SKM-1 treated with dmso at 0.1 percent for 144 hours (cell line): Measurements from ENCODE around the gene FAM72D.
"Not testable (repeated sequence)": the region's sequence is repeated elsewhere in the genome, so short reads cannot be mapped to it uniquely, and the experiment has no call there.

ENCODE experiments used
- DNase-seq: peaks from one replicate; lab custom pipeline; 2025; ENCODE audit not compliant: unreplicated experiment; lab: John Stamatoyannopoulos, UW

Gene FAM72D

DNA sequence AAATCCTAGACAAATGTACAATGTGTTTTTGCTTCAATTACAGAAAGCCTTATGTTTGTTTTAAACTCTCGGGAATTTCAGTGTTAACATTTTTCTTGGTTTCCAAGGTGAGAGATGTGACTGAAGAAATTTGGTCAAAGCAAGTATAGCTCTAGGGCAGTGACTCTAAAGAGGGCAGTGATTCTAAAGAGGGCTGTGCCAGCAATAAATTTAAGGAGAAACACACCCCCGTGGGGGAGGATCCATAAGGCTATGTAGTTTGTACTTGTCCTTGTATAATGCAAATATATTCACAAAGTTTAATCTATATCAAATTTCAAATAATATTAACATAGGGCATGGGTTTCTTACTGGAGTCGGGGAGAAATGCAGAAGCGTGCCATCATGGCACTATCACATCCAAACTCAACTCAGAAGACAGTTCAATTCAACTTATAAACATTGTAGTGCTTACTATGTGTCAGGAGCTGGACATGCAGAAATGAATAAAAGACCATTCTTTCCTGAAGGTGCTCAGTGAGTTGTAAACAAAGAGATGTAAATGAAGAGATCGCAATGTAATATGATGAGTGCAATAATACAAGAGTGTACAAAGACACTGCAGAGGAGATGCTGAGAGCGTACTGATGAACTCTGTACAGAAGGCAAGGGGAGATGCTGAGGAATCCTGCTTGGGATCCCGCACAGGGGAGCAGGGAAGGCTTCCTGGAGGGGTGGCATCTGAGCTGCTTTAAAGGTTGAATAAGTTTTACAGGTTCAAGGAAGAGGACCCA, 13.1 kb upstream of the FAM72D start:
- not testable (repeated sequence) for DNase-seq

DNA sequence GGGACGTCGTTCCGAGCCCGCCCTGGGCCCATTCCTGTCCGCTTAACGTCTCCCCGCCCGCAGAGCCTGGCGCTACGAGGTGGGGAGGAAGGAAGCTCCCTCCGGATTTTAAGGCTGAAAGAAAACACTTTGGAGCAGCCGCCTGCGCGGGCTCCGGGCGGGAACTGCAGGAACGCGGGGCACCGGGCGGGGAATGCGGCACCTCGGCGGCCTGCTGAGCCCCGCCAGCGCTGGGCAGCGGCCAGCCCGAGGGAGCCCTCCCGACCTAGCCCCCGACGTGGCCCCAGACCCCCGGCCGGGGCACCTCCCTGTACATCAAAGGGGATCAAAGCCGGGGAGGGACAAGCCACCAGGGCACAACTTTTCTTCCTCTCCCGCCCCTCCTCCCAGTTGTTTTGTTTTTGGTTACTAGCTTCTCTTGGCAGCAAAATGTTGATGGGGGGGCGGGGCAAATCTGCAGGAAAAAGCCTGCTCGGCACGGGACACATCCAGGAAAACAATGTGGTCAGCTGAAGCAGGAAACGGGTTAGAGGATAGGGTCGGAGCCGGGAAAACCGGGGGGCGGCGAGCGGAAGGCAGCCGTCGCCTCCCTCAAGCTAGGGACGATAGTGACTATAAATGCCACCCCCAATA, 2.1 kb upstream of the FAM72D start:
- DNase-seq = not testable (repeated sequence)

DNA sequence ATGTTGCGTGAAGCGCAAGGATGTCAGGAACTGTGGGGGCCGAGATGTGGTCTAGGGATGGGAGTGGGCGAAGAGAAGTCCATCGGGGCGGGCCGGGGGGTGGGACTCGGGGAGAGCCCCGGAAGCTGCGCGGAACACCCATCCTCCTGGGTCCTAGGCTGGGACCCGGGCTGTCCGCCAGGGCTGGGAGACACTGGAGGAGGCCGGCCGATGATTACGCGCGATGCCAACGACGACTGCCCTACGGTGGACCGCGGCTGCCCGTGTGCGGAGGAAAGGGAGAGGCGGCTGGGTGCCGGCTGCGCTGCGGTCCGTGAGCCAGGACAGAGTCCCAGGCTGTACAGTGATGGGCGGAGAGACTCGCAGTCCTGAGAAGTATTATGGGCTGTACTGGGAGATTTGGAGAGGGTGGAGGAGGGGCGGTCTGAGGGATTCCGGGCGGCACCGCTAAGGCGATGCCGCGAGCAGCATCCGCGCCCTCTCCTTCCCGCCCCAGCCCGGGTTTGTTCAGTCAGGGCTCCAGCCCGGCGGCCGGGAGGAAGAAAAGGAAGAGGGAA, 1.0 kb upstream of the FAM72D start:
- not testable (repeated sequence) for DNase-seq

DNA sequence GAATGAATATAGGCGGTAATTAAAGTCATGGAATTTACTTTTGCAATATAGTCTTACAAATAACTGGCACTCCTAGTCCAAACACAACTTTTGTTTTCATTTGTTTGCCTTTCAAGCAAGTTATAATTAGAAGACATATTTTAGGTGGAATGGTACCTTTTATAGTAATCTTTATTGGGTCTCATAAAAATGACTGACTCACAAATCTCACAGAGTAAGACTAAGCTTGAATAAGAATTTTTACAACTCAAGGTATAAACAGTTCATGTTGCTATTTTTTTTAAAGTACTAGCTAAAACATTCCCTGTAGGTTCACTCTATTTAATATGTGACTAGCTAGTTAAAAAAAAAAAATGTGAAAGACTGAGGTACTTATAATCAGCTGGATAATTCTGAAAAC, 6.0 kb downstream of the FAM72D start:
- not testable (repeated sequence) for DNase-seq

GRCh38 chr1:145103294-145103693, 7.5 kb downstream of the FAM72D start:
- DNase-seq = not testable (repeated sequence)

DNA sequence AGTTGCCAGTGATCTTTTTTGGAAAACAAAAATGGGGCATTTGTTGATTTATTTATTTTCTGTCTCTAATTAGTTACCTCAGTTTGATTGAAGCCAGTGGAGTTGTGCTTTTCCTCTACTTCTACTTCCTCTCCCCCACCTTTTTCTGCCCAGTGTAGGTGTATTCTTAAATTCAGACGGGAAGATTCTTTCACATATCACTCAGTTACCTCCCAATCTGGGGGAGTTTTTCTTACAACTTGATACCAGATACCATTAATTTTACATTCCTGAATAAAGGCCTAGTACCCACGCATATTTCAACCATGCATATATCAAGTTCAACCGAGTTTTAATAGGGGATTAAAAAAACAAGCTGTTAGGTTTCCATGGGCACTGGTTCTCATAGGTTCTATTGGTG, 15.9 kb downstream of the FAM72D start:
- DNase-seq = not testable (repeated sequence)

DNA sequence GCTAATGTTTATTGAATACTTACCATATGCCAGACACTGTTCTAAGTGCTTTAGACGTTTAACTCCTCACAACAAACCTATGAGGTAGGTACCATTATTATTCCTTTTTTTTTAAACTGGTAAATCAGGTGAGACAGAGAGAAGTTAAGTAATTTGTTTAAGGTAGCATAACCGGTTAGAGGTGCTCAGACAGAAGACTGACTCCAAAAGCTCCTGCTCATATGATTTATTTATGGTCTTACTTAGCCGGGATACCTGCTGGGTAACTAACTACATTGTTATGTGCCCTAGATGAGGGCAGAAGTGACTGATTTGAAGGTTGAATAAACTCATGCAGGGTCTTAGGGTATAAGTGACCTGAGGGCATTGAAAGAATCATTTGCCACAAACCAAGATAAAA, 16.9 kb downstream of the FAM72D start:
- not testable (repeated sequence) for DNase-seq

DNA sequence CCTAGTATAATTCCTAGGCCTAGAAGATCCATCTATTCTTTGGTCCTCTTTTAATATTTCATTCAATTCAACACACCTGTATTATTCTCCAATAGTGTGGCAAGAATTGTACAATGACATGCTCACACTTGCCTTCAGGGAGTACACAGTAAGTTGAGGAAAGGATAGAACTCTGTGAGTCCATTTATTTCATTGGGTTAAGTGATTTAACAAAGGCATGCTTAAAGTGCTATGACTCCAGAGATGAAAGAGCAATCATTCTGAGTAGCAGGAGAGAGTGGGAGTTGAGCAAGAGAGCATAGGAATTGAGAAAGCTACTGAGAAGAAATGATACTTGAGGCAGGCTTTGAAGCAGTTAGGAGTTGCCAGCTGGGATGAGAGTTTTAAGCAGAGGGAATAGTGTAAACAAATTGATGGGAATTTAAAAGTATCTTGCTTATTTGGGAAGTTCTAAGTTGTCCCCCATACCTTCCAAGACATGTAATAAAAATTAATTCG, 18.8 kb downstream of the FAM72D start:
- DNase-seq = not testable (repeated sequence)

GRCh38 chr1:145115587-145116493, 20.1 kb downstream of the FAM72D start:
- not testable (repeated sequence) for DNase-seq

GRCh38 chr1:145119842-145120241, 24.1 kb downstream of the FAM72D start:
- DNase-seq = not testable (repeated sequence)

DNA sequence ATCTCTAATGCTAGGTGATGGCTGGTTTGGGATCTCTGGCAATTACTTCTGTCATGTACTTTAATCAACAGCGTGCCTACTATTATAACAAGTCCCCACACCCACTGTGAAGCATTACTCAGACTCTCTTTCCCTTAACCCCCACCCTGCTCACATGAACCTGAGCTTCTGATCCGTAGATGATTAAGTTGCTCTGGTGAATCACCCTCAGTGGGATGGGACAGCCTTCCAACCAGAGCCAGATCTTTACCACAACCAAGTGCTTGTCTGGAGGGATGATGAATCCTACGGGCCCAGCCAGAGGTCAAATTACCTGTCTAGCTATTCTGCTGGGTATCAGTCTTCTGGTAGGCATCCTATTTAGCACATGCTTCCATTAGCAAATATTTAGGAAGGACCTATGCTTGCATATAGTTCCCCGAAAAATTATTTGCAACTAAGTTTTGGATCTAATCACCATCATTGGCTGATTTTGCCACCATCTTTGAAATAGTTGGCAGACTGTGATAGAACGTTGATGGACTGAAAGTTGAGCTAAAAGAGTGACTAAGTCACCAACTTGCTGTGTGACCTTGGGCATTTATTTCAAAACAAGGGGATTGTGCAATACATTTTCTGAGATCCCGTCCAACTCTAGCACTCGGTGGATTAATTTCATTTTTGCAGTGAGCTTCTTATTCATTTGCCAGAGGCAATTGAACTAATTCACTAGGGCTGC, 26.7 kb downstream of the FAM72D start:
- DNase-seq = not testable (repeated sequence)

DNA sequence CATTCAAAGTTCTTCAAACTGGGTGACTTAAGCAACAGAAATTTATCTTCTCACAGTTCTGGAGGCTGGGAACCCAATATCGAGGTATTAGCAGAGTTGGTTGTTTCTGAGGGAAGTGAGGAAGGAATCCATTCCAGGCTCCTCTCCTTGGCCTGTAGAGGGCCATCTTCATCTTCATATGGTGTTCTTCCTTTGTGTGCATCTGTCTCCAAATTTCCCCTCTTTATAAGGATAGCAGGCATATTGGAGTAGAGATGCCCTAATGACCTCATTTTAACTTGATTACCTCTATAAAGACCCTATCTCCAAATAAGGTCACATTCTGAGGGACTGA, 27.3 kb downstream of the FAM72D start:
- not testable (repeated sequence) for DNase-seq

DNA sequence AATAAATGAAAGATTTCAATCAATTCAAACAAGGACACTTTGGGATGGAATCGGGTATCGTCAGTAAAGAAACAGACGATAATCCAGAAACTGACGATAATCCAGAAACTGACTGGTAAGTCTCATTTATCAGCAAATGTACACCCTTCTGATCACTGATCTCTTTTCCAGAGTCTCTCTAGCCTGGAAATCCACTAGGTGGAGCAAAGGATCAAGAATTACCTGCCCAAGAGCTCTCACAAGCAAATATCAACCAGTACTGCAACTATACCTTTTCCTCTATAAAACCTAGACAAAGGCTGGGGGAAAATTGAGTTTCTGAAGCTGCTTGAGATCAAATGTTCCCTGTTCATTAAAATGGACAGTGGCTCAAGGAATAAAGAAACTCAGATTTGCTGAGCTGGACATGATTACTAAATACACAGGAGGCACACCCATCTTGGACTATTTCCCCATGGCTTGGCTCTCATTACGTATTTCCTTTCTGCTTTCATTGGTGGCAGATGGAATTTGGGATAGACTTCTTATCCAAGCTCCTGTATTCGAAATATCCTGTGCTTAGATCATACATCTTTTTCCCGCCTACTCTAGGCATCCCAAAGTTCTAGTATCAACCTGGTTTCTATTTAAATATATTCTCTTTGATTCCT, 28.3 kb downstream of the FAM72D start:
- not testable (repeated sequence) for DNase-seq

DNA sequence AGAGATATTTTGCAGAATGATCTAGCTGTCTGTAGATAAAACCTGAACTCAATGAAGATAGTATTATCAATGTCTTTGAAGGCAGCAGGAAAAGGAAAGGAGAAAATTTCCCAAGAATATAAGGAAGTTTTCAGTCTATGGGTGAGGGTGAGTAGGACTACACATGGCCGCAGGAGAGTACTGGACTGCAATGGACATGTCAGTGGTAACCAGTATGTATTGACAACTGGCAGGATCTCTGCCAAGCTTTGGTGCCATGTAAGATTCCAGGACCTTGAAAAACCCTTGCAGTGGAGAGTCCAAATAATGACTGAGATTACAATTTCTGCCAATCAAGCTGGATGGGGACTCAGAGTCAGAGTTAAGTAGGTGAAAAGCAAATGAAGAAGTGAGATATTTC, 29.3 kb downstream of the FAM72D start:
- DNase-seq = not testable (repeated sequence)

DNA sequence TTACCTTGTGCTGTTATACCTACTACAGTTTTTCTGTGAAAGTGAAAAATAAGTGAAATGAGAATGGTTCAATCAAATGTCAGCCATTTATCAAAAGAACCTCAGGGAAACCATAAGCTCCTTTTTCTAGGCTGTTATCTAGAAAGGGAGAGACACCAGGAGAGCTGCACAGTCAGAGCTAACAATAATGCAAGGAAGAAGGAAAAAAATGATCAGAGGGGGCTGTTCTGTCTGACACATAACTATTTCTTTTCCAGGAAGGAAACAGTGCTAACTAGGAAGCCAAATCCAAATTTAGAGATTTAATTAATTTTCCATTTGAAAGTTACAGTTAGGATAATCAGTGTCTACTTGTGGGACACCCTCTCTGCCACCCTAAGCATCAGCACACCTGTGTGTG, 31.4 kb downstream of the FAM72D start:
- DNase-seq = not testable (repeated sequence)

- not testable (repeated sequence) for DNase-seq
Observed at GRCh38 chr1:145128697-145129469, 33.1 kb downstream of the FAM72D start.

DNA sequence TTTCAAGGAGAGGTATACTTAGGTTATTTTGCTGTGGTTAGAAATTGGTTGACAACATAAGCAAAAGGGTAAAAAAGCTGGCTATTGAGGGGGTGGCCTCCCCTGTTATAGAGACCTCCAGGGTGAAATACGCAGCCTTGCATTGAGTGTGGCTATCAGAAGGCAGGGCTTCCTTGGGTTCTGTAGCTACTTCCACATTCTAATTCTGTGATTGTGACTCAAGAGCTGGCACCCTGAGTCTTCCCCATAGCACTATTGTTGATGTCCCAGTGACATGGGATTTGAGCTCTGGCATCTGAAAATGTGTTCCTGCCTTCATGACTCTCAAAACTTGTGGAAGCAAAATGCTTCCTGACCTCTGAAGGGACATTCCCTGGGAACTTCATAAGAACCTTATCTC, 38.7 kb downstream of the FAM72D start:
- DNase-seq = not testable (repeated sequence)

- not testable (repeated sequence) for DNase-seq
Observed at GRCh38 chr1:145140549-145140948, 44.8 kb downstream of the FAM72D start.

GRCh38 chr1:145144264-145144913, 48.6 kb downstream of the FAM72D start:
- not testable (repeated sequence) for DNase-seq
